Testis (tissue), 3 donors: ENCODE data around the gene APOBEC2. TPM values are rescaled to one million over a fixed set of nuclear protein-coding genes. Genes with fewer than 3 reads are reported as not detected.

Experiments used
- DNase-seq: peaks from one replicate; pipeline ENCODE4 v3.0.0-alpha.2; 2019
- H3K27ac ChIP-seq, 2 donors: fragments of 200-600 bp; sonication (generic); one replicate each; pipeline ENCODE4 v1.5.1; 2019
- H3K27me3 ChIP-seq: fragments of 200-600 bp; sonication (generic); one replicate; pipeline ENCODE4 v1.5.1; 2019
- H3K36me3 ChIP-seq: fragments of 200-600 bp; sonication (generic); one replicate; pipeline ENCODE4 v1.5.1; 2017; ENCODE audit warnings: low read depth; ENCODE audit errors: missing control alignments
- H3K4me1 ChIP-seq: fragments of 200-600 bp; sonication (generic); one replicate; pipeline ENCODE4 v1.5.1; 2019
- H3K4me3 ChIP-seq, 2 donors: fragments of 200-600 bp; sonication (generic); one replicate each; pipeline ENCODE4 v1.5.1; 2017 to 2019
- H3K9me3 ChIP-seq: fragments of 200-600 bp; sonication (generic); one replicate; pipeline ENCODE4 v1.5.1; 2017
- POLR2A ChIP-seq: fragments of 450-650 bp; IDR thresholded peaks from one replicate; pipeline ENCODE4 v1.6.1; 2017; ENCODE audit warnings: antibody characterized with exemption, mild to moderate bottlenecking, moderate library complexity
- WGBS, 2 donors: methylation state at CpG; one replicate each; pipeline ENCODE4 v1.1.5; 2018; 5-methylcytosine and 5-hydroxymethylcytosine counted together
- intact Hi-C: fragments of 100-400 bp; cut with DNase I; formaldehyde crosslinking; loops from one replicate; pipeline ENCODE4 v1.15.1; 2023; ENCODE audit warnings: low total_unique reads
- polyA plus RNA-seq: library from polyadenylated mRNA; stranded (reverse); fragments of 350-450 nt; fragmentation: Illumina TruSeq; extraction: RNeasy Lipid Tissue Mini Kit (QIAGEN cat#74804); gene quantifications from one replicate; pipeline ENCODE4 v1.2.3, GENCODE V29; 2014; ENCODE audit warnings: low read depth, low replicate concordance; ENCODE audit not compliant: insufficient read depth
- total RNA-seq, 2 donors: library from RNA; depleted of rRNA; stranded (reverse); fragments of >200 nt; gene quantifications; one replicate each; pipeline ENCODE4 v1.2.3, GENCODE V29; 2016
- TF ChIP-seq, protein P1 (sequence below), 3 experiments: fragments of 450-650 bp in 2 of 3; fragments of 200-600 bp in 1 of 3; sonication (generic) in 1 of 3; IDR thresholded peaks; one replicate each; pipeline ENCODE4 v1.5.1; 2016 to 2019; ENCODE audit warnings: antibody characterized with exemption in 3 of 3, mild to moderate bottlenecking in 2 of 3, moderate library complexity in 1 of 3

The APOBEC2 gene
- total and polyA plus RNA-seq, 3 donors from 2014 or later, result 0.87 to 8.5 (median 1.2) TPM

DNA sequence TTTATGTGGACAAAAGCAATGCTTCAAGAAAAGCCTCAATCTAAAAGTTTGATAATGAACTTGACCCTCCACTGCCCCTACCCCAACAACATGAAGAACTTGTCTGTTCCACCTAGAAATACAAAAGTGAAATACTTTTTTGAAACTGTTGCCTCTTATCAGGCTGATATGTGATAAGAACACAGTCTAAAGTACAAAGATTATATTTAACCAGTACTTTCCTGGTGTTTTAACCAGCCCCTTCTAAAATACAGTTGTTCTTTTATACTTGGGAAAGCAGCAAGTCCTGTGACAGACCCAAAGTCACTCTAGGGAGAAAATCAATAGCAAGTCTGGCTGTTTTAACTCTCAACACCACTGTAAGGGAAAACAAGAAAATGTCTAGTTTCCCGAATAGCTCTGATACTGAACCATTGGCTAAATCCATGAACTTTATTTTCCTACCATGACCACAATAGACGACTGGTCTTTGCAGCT is 12.6 kb downstream of the APOBEC2 start:
- no peak for DNase-seq
- intact Hi-C loops, result no loop called here
- H3K36me3 ChIP-seq, result no peaks in the 10 kb centered on the region
- 74 to 93% methylated on average over 2 of the region's 2 CpGs for WGBS, 2 donors
- no peaks in the 10 kb centered on the region for H3K27me3 ChIP-seq
- H3K4me3 ChIP-seq, result no peak overlapping the region
- H3K9me3 ChIP-seq, result no peaks in the 10 kb centered on the region
- TF ChIP-seq, protein P1, sequence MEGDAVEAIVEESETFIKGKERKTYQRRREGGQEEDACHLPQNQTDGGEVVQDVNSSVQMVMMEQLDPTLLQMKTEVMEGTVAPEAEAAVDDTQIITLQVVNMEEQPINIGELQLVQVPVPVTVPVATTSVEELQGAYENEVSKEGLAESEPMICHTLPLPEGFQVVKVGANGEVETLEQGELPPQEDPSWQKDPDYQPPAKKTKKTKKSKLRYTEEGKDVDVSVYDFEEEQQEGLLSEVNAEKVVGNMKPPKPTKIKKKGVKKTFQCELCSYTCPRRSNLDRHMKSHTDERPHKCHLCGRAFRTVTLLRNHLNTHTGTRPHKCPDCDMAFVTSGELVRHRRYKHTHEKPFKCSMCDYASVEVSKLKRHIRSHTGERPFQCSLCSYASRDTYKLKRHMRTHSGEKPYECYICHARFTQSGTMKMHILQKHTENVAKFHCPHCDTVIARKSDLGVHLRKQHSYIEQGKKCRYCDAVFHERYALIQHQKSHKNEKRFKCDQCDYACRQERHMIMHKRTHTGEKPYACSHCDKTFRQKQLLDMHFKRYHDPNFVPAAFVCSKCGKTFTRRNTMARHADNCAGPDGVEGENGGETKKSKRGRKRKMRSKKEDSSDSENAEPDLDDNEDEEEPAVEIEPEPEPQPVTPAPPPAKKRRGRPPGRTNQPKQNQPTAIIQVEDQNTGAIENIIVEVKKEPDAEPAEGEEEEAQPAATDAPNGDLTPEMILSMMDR (IDR thresholded peaks at IDR 0.05), result no peak
- no peak for TF ChIP-seq POLR2A
- no peak overlapping the region for H3K27ac ChIP-seq
- H3K4me1 ChIP-seq, result peaks cover 9% of the 10 kb centered on the region

DNA sequence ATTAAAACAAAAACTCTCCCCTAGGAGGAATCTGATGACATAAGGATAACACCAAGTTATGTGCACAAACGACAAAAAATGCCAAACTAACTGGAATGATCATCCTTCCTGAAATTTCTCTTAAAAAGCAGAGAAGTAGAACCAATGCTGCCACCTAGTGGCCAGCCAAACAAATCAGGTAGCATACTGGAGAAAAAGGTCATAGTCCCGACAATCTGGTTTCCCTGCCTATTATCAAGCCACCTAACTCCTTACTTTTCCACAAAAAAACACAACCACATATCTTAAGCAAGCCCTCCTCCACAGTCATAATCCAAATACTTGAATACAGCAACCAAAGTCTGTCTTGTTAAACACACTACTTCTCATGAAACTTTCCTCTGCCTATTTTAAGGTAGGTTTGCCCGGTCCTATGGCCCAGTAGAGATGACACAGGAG is 13.9 kb downstream of the APOBEC2 start:
- peak; percentile 86 for DNase-seq
- Histone ChIP-seq H3K36me3 (no peaks in the 10 kb centered on the region), H3K27me3 (no peaks in the 10 kb centered on the region), H3K4me1 (peaks cover 14% of the 10 kb centered on the region), H3K4me3 (no peak overlapping the region), H3K27ac (no peak overlapping the region), H3K9me3 (no peaks in the 10 kb centered on the region)
- TF ChIP-seq POLR2A, result no peak
- TF ChIP-seq, protein P1 (IDR thresholded peaks at IDR 0.05), result peak; percentile 75 to 93 (median 79)
- intact Hi-C loops, result no loop called here
- WGBS, 2 donors, result 43 to 46% methylated on average over 3 of the region's 3 CpGs

DNA sequence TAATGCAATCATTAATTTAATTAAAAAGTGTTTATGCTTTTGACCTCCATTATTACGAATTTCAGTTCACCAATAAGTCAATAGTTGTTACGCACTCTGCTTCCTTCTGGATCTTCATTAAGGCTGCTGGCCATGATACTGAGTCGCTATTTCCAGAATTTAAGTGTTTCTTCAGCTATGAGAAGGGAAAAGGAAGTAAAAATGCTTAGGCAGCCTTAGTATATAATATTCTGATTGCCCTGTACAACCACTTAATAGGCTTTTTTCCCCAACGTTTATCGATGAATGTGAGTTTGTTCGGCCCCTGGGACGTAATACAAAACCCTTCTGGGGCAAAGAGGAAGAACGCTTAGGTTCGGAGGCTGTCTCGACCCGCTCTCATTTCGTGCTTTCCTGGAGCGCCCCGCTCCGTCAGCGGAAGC is 18.5 kb downstream of the APOBEC2 start:
- peak overlapping the region; percentile 91 to 92 for H3K4me3 ChIP-seq
- peak; percentile 89 for DNase-seq
- no peaks in the 10 kb centered on the region for H3K9me3 ChIP-seq
- peaks cover 18% of the 10 kb centered on the region for H3K4me1 ChIP-seq
- H3K27me3 ChIP-seq, result no peaks in the 10 kb centered on the region
- intact Hi-C loops, result no loop called here
- WGBS, 2 donors, result 1% methylated on average over 16 of the region's 16 CpGs
- TF ChIP-seq POLR2A, result peak; percentile 20
- TF ChIP-seq, protein P1 (IDR thresholded peaks at IDR 0.05), result no peak
- no peaks in the 10 kb centered on the region for H3K36me3 ChIP-seq
- peak overlapping the region; percentile 97 to 100 for H3K27ac ChIP-seq

DNA sequence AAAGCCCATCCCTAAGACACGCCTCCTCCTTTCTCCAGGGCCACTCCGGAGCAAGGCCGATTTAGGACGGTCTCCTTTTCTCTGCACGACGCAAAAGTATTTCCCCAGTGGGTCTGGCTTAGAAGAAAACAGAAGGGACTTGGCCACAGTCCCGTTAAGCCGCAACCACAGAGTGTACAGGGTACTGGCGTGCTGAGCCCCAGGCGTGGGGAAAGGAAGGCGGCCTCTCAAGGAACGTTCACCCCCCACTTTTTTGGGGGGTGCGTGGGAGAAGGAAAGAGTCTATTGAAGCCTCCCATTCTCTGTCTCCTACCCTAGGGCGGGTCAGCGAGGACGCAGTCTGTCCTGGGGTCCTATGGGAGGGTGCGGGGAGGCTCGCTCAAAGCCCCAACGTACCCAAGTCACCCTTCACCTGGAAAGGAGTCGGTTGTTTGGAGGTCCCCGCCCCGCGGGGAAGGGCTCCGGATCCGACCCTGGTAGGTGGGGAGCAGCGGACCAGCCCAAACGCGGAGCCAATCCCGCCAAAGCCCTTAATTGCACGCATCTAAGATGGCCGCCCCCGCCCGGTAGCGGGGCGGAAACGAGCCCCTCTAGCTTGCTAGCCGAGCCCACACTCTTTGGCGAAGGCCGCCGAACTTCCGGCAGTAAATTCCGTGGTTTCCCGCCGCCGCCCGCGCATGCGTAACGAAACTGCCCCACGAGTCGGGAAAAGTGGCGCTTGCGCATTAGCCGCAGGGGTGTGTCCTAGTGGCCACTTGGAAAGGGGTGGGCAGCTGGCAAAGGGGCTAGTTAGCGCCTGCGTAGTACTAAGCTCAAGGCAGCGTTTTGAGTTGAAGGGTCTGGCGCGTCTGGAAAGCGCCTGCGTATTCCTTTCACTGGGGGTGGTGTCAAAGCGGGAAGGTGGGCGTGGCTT is 19.2 kb downstream of the APOBEC2 start, which contains the start of gene OARD1:
Gene OARD1 (minus strand): TSS at position 434 of the 913 bp plus-strand sequence. CDS start 722 bp downstream, outside the sequence.
- peak; percentile 38 for TF ChIP-seq POLR2A
- TF ChIP-seq, protein P1 (IDR thresholded peaks at IDR 0.05), result peak in 2 of 3 experiments; percentile 15 to 38
- Histone ChIP-seq H3K9me3 (no peaks in the 10 kb centered on the region), H3K27me3 (no peaks in the 10 kb centered on the region), H3K27ac (peak within 1 kb of the TSS; percentile 98 to 100), H3K36me3 (no peaks in the 10 kb centered on the region), H3K4me1 (peaks cover 16% of the 10 kb centered on the region), H3K4me3 (peak within 1 kb of the TSS; percentile 91 to 92)
- intact Hi-C loops, result no loop called here
- peak; percentile 99 for DNase-seq
- WGBS, 2 donors, result 1% methylated on average over 41 to 63 of the region's 63 CpGs
